NCI-H2029 treated with DMSO at 0.1 percent for 48 hours (cell line): ENCODE results near the gene GKAP1.
"Not testable (repeated sequence)": the region's sequence is repeated elsewhere in the genome, so short reads cannot be mapped to it uniquely, and the experiment has no call there.

Experiments used
- DNase-seq: peaks from one replicate; lab custom pipeline; 2025; lab: John Stamatoyannopoulos, UW

The GKAP1 gene

DNA sequence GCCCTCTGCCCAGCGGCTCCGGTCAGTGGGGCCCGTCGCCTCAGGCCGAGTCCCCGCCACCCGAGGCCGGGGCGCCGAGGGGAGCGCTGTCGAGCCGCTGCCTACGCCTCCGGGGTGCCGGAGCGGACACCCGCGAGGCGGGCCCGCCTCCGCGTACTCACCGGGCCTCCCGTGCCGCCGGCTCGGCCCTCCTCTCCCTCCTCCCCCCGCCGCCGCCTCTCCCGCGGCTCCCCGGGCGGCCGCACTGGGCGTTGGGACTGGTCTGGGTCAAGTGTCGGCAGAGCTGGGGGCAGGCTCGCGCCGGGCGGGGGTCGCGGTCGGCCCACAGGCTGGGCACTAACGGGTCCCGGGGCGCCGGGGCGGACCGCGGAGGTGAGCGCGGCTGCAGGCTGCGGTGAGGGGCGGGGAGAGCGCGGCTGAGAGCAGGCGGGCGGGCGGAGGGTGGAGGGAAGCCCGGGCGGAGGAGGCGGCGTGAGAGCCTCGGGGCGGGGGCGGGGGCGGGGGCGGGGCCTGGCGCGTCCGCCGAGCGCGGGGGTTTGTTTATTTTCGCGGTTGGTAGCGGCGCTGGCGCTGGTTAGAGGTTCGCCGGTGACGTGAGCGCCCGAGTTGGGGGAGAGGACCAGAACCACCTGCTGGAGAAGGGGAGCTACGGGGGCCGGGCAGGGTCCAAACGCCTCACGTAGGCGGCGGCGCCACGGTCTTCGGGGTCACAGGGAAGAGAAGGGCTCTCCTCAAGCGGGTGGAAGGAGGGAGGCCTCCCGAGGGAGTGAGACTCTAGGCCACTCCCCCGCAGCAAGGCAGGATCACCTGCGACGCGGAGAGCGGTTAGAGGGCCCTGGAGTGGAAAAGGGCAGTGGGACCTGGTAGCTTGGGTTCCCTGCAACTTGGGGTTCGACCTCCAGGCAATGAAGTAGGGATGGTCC, at the start of gene GKAP1:
TSS of gene GKAP1 (minus strand) at position 414 of the 923 bp plus-strand sequence. CDS start 11,252 bp downstream, outside the sequence.
- peak; percentile 17 for DNase-seq

GRCh38 chr9:83849895-83850294, 32.3 kb upstream of the GKAP1 start:
- DNase-seq, result not testable (repeated sequence)

- DNase-seq, result not testable (repeated sequence)
Measured at GRCh38 chr9:83837070-83837643, 19.6 kb upstream of the GKAP1 start.

DNA sequence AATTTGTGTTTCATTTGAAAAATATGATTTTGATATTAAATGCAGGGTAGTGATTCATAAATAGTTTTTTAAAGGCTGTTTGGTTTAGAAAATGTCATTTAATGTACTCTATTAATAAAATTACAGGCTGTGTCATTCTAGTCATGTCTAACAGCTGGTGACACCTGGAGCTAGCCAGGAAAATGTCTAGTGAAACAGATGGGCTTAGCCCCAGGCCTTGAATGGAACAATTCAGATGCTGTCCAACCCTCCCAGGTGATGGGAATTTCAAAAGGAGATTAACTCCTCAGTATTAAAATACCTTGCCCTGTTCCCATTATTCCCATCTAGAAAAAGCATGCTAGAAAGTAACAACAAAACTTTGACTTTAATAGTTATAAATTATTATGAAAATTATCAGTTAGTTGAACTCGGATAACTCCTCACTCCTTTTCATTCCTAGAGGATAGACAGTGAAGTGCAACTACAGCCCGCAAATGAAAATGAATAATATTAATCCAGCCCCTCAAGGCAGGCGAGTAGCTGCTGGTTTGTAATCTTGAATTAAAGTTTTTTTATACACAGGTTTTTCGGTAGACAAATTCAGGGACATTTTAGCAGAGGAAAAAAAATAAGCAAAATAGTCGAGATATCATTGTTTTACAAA, 13.0 kb upstream of the GKAP1 start:
- DNase-seq, result not testable (repeated sequence)

DNA sequence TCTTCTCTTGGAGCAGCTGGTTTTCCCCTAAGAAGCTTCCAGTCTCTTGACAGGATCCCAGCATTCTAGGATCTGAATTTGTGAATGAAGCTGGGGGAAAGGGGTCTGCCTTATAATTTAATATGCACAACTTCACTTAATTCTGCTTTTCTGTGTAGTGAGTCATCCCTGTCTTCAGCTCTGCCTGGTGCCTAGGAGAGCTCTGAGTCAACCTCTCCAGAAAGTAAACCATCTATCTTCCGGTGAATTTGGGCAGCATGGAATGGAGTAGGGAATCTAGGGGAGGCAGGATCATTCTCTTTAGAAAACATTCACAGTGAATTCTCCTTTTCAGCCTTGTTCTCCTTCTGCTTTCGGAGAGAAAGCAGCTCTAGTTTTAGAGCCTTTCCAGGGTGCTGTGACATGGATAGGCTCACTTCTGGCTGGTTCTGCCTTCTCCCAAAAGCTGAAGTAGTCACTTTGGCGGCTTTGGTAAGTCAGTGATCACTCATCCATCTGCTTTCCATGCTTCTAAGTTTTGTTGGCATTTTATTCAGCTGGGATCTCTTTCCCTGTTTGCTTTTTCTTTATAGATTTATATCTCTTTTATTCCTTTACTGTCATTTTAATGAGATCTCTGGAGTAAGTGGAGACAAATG, 7.5 kb upstream of the GKAP1 start:
- DNase-seq, result not testable (repeated sequence)

- DNase-seq, result not testable (repeated sequence)
Measured at GRCh38 chr9:83817011-83817355, 586 bp downstream of the GKAP1 start.

- DNase-seq, result not testable (repeated sequence)
Measured at GRCh38 chr9:83815120-83815519, 2.4 kb downstream of the GKAP1 start.

- not testable (repeated sequence) for DNase-seq
Measured at GRCh38 chr9:83809213-83809612, 8.4 kb downstream of the GKAP1 start.

DNA sequence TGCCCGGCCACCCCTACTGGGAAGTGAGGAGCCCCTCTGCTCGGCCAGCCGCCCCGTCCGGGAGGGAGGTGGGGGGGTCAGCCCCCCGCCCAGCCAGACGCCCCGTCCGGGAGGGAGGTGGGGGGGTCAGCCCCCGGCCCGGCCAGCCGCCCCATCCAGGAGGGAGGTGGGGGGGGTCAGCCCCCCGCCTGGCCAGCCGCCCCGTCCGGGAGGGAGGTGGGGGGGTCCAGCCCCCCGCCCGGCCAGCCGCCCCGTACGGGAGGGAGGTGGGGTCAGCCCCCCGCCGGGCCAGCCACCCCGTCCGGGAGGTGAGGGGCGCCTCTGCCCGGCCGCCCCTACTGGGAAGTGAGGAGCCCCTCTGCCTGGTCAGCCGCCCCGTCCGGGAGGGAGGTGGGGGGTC, 13.1 kb downstream of the GKAP1 start:
- DNase-seq, result not testable (repeated sequence)

DNA sequence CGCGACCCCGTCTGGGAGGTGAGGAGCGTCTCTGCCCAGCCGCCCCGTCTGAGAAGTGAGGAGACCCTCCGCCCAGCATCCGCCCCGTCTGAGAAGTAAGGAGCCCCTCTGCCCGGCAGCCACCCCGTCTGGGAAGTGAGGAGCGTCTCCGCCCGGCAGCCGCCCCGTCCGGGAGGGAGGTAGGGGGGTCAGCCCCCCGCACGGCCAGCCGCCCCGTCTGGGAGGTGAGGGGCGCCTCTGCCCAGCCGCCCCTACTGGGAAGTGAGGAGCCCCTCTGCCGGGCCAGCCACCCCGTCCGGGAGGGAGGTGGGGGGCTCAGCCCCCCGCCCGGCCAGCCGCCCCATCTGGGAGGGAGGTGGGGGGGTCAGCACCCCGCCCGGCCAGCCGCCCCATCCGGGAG, 13.6 kb downstream of the GKAP1 start:
- DNase-seq, result not testable (repeated sequence)

GRCh38 chr9:83800236-83801033, 17.1 kb downstream of the GKAP1 start:
- DNase-seq, result no peak

DNA sequence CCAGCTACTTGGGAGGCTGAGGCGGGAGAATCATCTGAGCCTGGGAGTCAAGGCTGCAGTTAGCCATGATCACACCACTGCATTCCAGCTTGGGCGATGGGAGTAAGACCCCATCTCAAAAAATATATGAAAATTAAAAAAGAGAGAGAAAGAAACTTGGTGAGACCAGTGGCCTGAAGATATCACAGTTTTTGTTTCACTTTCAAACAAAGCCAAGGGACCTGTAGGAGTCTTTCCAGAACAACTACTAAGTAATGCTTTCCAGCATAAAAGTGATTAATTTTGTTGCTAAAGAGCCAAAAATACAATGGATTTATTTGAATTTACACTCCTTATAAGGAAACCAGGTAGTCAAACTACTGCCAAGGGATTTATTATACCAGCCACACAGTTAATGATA, 23.5 kb downstream of the GKAP1 start:
- DNase-seq, result no peak

DNA sequence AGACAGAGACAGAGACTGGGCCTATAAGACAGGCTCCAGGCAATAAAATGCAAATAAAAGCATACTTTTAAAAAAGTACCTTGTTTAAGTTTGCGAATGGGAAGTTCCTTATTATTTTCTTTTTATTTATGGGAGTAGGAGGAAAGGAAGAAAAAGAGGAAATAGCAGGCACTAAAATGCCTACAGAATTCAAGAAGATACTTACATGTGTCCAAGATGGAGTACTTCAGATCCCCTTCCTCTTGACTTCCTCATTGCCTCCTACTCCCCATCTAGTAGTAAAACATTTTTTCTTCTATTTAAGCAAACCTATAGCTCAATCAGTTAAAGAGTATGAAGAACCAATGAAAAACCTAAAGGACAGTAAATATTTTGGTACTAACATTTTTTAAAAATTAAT, 24.8 kb downstream of the GKAP1 start:
- no peak for DNase-seq

GRCh38 chr9:83778164-83778563, 39.4 kb downstream of the GKAP1 start:
- DNase-seq, result no peak

DNA sequence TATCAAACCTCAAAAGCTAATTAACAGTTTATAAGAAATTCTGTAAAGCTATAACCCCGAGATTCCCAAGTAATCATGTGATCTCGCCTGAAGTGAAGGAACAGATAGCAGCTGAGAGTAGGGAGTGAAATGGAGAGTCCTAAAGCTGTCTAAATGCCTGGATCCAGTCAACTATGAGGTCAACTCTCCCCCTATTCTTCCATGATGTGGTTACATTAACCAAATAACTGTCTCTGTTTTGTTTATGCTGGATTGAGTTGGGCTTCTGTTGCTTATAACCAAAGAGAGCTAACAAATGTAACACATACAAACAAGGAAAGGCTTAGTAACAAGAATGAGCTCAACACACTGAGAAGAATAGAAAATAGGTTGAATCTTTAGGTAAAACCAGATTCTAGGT, 41.6 kb downstream of the GKAP1 start:
- no peak for DNase-seq

DNA sequence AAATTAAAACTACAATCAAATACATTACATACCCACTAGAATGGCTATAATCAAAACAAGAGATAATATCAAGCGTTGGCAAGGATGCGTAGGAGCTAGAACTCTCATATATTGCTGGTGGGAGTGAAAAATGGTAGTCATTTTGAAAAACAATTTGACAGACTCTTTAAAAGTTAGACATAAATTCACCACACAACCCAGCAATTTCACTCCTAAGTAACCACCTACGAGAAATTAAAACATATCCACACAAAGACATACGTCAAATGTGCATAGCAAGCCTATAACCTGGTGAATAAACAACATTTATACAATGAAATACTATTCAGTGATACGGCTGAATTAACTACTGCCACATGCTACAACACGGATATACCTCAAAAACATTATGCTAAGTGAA, 44.7 kb downstream of the GKAP1 start:
- no peak for DNase-seq

DNA sequence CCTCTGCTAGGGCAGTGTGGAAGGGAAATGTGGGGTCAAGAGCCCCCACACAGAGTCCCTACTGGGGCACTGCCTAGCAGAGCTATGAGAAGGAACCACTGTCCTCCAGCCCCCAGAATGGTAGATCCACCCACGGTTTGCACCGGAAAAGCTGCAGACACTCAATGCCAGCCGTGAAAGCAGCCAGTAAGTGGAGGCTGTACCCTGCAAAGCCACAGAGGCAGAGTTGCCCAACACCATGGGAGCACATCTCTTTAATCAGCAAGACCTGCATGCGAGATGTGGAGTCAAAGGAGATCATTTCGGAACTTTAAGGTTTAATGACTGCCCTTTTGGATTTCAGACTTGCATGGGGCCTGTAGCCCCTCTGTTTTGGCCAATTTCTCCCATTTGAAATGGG, 52.2 kb downstream of the GKAP1 start:
- no peak for DNase-seq

DNA sequence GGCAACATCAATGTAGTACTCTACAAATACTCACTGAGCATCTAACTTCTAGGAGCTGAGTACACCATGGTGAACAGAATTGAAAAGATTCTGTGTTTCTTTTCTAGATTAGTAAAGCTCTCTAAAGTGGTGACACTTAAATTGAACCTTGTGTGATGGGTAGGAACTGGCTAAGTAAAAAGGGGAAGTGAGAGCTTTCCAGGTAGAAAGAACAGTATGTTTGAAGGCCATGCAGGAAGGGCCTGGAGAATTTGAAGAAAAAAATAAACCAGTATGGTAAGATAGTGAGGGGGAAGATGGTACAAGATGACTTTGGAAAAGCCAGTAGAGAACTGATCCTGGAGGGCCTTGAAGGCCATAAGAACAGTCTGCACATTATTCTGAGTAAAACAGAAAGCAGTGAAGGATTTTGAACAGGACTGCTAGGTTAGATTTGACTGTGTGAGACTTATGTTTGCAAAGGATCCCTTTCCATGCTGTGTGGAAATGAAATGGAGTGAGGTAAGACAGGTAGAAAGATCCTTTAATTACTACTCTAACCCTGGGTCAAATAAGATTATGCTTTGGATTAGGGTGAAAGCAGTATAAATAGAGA, 63.1 kb downstream of the GKAP1 start:
- no peak for DNase-seq

- DNase-seq, result no peak
Measured at GRCh38 chr9:83749706-83750105, 67.9 kb downstream of the GKAP1 start.

GRCh38 chr9:83744206-83744605, 73.4 kb downstream of the GKAP1 start:
- DNase-seq, result no peak

- DNase-seq, result no peak
Measured at GRCh38 chr9:83733739-83734138, 83.8 kb downstream of the GKAP1 start.
